Smooth muscle cell (in vitro differentiated cells): ENCODE data around the gene TBX21. TPM values are rescaled to one million over a fixed set of nuclear protein-coding genes. Genes with fewer than 3 reads are reported as not detected.

Experiments
- DNase-seq: peaks from one replicate; lab custom pipeline; 2025; ENCODE audit not compliant: unreplicated experiment; lab: John Stamatoyannopoulos, UW
- H2AFZ ChIP-seq: fragments of 200-600 bp; sonication (generic); 2 replicates; pipeline ENCODE4 v1.6.0; 2016; ENCODE audit warnings: antibody characterized with exemption, low read depth, mild to moderate bottlenecking
- H3F3A ChIP-seq: fragments of 200-600 bp; sonication (generic); 2 replicates; pipeline ENCODE4 v1.6.0; 2017; ENCODE audit warnings: antibody characterized with exemption, low read depth
- H3K27ac ChIP-seq: fragments of 200-600 bp; sonication (generic); 2 replicates; pipeline ENCODE4 v1.5.1; 2016; ENCODE audit warnings: low read depth, mild to moderate bottlenecking
- H3K27me3 ChIP-seq: fragments of 200-600 bp; sonication (generic); 2 replicates; pipeline ENCODE4 v1.6.1; 2016; ENCODE audit warnings: low read depth, mild to moderate bottlenecking
- H3K36me3 ChIP-seq: fragments of 200-600 bp; sonication (generic); 2 replicates; pipeline ENCODE4 v1.5.1; 2016; ENCODE audit warnings: low read depth
- H3K4me1 ChIP-seq: fragments of 200-600 bp; sonication (generic); 2 replicates; pipeline ENCODE4 v1.5.1; 2016; ENCODE audit warnings: low read depth
- H3K4me2 ChIP-seq: fragments of 200-600 bp; sonication (generic); 2 replicates; pipeline ENCODE4 v1.6.0; 2016; ENCODE audit warnings: mild to moderate bottlenecking
- H3K4me3 ChIP-seq: fragments of 200-600 bp; sonication (generic); 2 replicates; pipeline ENCODE4 v1.5.1; 2016; ENCODE audit warnings: mild to moderate bottlenecking
- H3K79me2 ChIP-seq: fragments of 200-600 bp; sonication (generic); 2 replicates; pipeline ENCODE4 v1.6.0; 2016; ENCODE audit warnings: low read depth, mild to moderate bottlenecking
- H3K9ac ChIP-seq: fragments of 200-600 bp; sonication (generic); 2 replicates; pipeline ENCODE4 v1.6.0; 2016; ENCODE audit warnings: low read depth
- H3K9me3 ChIP-seq: fragments of 200-600 bp; sonication (generic); replicated peaks from 2 replicates; pipeline ENCODE4 v1.5.1; 2016; ENCODE audit warnings: low read depth
- H4K20me1 ChIP-seq: fragments of 200-600 bp; sonication (generic); 2 replicates; pipeline ENCODE4 v1.6.0; 2016; ENCODE audit warnings: low read depth
- WGBS: methylation state at CpG from one replicate; pipeline ENCODE4 v1.1.7; 2016; ENCODE audit warnings: low lambda C conversion rate; 5-methylcytosine and 5-hydroxymethylcytosine counted together
- polyA plus RNA-seq: library from polyadenylated mRNA; unstranded; fragments of >200 nt; fragmentation: Nextera tagmentation; extraction: Ambion mirVana; gene quantifications from 2 replicates; pipeline ENCODE4 v1.2.1, GENCODE V29; 2016
- total RNA-seq: library from RNA; depleted of rRNA; stranded (reverse); fragments of >200 nt; gene quantifications from 2 replicates; pipeline ENCODE4 v1.2.3, GENCODE V29; 2014
- TF ChIP-seq, protein P1 (sequence below): fragments of 200-600 bp; sonication (generic); IDR thresholded peaks from 2 replicates; pipeline ENCODE4 v1.5.1; 2017; ENCODE audit warnings: borderline replicate concordance, mild to moderate bottlenecking, antibody characterized with exemption; ENCODE audit not compliant: insufficient read depth, poor library complexity, severe bottlenecking

The TBX21 gene
- total and polyA plus RNA-seq, 2 experiments from 2014 or later: not detected

- H2AFZ ChIP-seq: no peak overlapping the region
- H3K36me3 ChIP-seq: no peaks in the 10 kb centered on the region
- no peak for DNase-seq
- 92% methylated on average over 6 of the region's 6 CpGs for WGBS
- peaks cover 2% of the 10 kb centered on the region for H3F3A ChIP-seq
- H3K9me3 ChIP-seq: no peaks in the 10 kb centered on the region
- no peaks in the 10 kb centered on the region for H3K79me2 ChIP-seq
- peaks cover 3% of the 10 kb centered on the region for H3K27me3 ChIP-seq
- TF ChIP-seq, protein P1, sequence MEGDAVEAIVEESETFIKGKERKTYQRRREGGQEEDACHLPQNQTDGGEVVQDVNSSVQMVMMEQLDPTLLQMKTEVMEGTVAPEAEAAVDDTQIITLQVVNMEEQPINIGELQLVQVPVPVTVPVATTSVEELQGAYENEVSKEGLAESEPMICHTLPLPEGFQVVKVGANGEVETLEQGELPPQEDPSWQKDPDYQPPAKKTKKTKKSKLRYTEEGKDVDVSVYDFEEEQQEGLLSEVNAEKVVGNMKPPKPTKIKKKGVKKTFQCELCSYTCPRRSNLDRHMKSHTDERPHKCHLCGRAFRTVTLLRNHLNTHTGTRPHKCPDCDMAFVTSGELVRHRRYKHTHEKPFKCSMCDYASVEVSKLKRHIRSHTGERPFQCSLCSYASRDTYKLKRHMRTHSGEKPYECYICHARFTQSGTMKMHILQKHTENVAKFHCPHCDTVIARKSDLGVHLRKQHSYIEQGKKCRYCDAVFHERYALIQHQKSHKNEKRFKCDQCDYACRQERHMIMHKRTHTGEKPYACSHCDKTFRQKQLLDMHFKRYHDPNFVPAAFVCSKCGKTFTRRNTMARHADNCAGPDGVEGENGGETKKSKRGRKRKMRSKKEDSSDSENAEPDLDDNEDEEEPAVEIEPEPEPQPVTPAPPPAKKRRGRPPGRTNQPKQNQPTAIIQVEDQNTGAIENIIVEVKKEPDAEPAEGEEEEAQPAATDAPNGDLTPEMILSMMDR: no peak
- peaks cover 3% of the 10 kb centered on the region for H3K4me1 ChIP-seq
- no peak overlapping the region for H3K4me3 ChIP-seq
- H3K4me2 ChIP-seq: no peak overlapping the region
- H3K27ac ChIP-seq: no peak overlapping the region
- no peak overlapping the region for H3K9ac ChIP-seq
- H4K20me1 ChIP-seq: no peaks in the 10 kb centered on the region
Measured at GRCh38 chr17:47714773-47715396, 18.2 kb upstream of the TBX21 start.

DNA sequence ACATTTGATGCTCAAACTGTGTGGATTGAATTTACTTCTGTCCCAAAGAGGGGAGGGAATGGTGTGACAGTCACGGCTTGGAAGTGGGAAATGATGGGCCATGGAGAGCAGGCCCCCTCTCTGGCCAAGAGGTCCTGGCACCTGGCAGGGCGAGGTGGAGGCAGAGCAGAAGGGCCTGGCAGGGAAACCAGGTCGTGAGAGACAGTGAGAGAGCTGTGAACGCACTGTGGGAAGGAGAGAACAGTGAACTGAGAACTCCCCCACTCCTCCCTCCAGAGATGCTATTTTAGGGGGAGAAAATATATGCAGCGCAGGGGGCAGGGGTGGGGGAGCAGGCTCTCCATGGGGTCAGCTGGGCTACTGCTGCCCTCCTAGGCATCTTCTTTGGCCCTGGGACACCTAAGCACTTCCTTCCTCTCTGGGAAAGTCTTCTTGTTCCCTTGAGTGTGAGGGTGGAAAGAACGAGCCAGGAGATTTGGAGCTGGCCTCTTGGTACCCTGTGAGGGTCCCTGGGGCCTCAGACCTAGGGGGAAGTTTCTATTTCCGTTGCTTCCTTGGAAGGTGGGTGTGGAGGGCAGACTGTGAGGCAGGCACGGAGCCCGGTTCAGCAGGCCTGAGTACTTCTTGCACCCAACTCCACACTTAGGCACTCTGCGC, 17.2 kb upstream of the TBX21 start:
- Histone ChIP-seq H3K27ac (no peak overlapping the region), H3K9me3 (no peaks in the 10 kb centered on the region), H3K4me2 (no peak overlapping the region), H3K4me3 (no peak overlapping the region), H3K36me3 (no peaks in the 10 kb centered on the region), H3K4me1 (peaks cover 3% of the 10 kb centered on the region), H3F3A (peaks cover 2% of the 10 kb centered on the region), H3K27me3 (peaks cover 3% of the 10 kb centered on the region), H2AFZ (no peak overlapping the region), H4K20me1 (no peaks in the 10 kb centered on the region), H3K79me2 (no peaks in the 10 kb centered on the region), H3K9ac (no peak overlapping the region)
- DNase-seq: no peak
- TF ChIP-seq, protein P1: no peak
- 79% methylated on average over 9 of the region's 10 CpGs for WGBS

- Histone ChIP-seq H3K4me3 (no peak overlapping the region), H3K4me1 (peaks cover 3% of the 10 kb centered on the region), H3K4me2 (no peak overlapping the region), H3F3A (peaks cover 2% of the 10 kb centered on the region), H3K9ac (no peak overlapping the region), H2AFZ (no peak overlapping the region), H4K20me1 (no peaks in the 10 kb centered on the region), H3K36me3 (no peaks in the 10 kb centered on the region), H3K27ac (no peak overlapping the region), H3K27me3 (peaks cover 3% of the 10 kb centered on the region), H3K9me3 (no peaks in the 10 kb centered on the region), H3K79me2 (no peaks in the 10 kb centered on the region)
- DNase-seq: no peak
- WGBS: 93% methylated on average over 3 of the region's 3 CpGs
- TF ChIP-seq, protein P1: no peak
Measured at GRCh38 chr17:47716375-47716774, 16.7 kb upstream of the TBX21 start.
